GM23338 (cell line): ENCODE data around the gene TM9SF4. TPM values are rescaled to one million over a fixed set of nuclear protein-coding genes. Genes with fewer than 3 reads are reported as not detected.

Experiments used
- ATAC-seq: fragments of 200-7000 bp; cut with Tn5 transposase; 3 replicates; pipeline ENCODE4 v1.9.1; 2020
- DNase-seq: peaks from one replicate; pipeline ENCODE4 v3.0.0-alpha.2; 2015; ENCODE audit warnings: low spot score
- H2AFZ ChIP-seq: fragments of 200-600 bp; sonication (generic); 2 replicates; pipeline ENCODE4 v1.8.0; 2016; ENCODE audit warnings: antibody characterized with exemption, mild to moderate bottlenecking, moderate library complexity
- H3F3A ChIP-seq: fragments of 200-600 bp; sonication (generic); replicated peaks from 2 replicates; pipeline ENCODE4 v1.8.0; 2017; ENCODE audit warnings: antibody characterized with exemption, mixed run types, low read depth
- H3K27ac ChIP-seq: fragments of 200-600 bp; sonication (generic); 2 replicates; pipeline ENCODE4 v1.6.1; 2016; ENCODE audit warnings: low read depth
- H3K27me3 ChIP-seq: fragments of 200-600 bp; sonication (generic); 2 replicates; pipeline ENCODE4 v1.8.0; 2016; ENCODE audit warnings: mild to moderate bottlenecking, mixed run types, moderate library complexity; ENCODE audit not compliant: insufficient read depth
- H3K36me3 ChIP-seq: fragments of 200-600 bp; sonication (generic); 2 replicates; pipeline ENCODE4 v1.8.0; 2016; ENCODE audit warnings: mild to moderate bottlenecking; ENCODE audit not compliant: insufficient read depth
- H3K4me1 ChIP-seq: fragments of 200-600 bp; sonication (generic); 2 replicates; pipeline ENCODE4 v1.8.0; 2016; ENCODE audit warnings: mild to moderate bottlenecking, moderate library complexity; ENCODE audit not compliant: insufficient read depth
- H3K4me2 ChIP-seq: fragments of 200-600 bp; sonication (generic); 2 replicates; pipeline ENCODE4 v1.7.1; 2017; ENCODE audit warnings: mixed run types
- H3K4me3 ChIP-seq: fragments of 200-600 bp; sonication (generic); 2 replicates; pipeline ENCODE4 v1.6.1; 2016; ENCODE audit warnings: mixed run types
- H3K79me2 ChIP-seq: fragments of 200-600 bp; sonication (generic); replicated peaks from 2 replicates; pipeline ENCODE4 v1.8.0; 2017; ENCODE audit warnings: mild to moderate bottlenecking; ENCODE audit not compliant: insufficient read depth
- H3K9me2 ChIP-seq: fragments of 200-600 bp; sonication (generic); 2 replicates; pipeline ENCODE4 v1.8.0; 2017; ENCODE audit not compliant: insufficient read depth
- H4K20me1 ChIP-seq: fragments of 200-600 bp; sonication (generic); replicated peaks from 2 replicates; pipeline ENCODE4 v1.8.0; 2017; ENCODE audit warnings: mild to moderate bottlenecking; ENCODE audit not compliant: insufficient read depth
- H3K27ac Mint-ChIP-seq: 2 replicates; pipeline ENCODE4 v1.8.0; 2020; ENCODE audit warnings: inconsistent platforms, mild to moderate bottlenecking, moderate library complexity, mixed read lengths
- H3K27me3 Mint-ChIP-seq: 3 replicates; pipeline ENCODE4 v1.8.0; 2022; ENCODE audit warnings: low read depth, mild to moderate bottlenecking, moderate library complexity, mixed read lengths, inconsistent platforms; ENCODE audit not compliant: insufficient read depth, poor library complexity
- H3K36me3 Mint-ChIP-seq: 3 replicates; pipeline ENCODE4 v1.8.0; 2021; ENCODE audit warnings: low read depth, mild to moderate bottlenecking, inconsistent platforms, moderate library complexity, mixed read lengths
- H3K4me1 Mint-ChIP-seq: 3 replicates; pipeline ENCODE4 v1.8.0; 2020; ENCODE audit warnings: mild to moderate bottlenecking, inconsistent platforms, mixed read lengths
- H3K4me3 Mint-ChIP-seq: 3 replicates; pipeline ENCODE4 v1.8.0; 2021; ENCODE audit warnings: moderate library complexity, mild to moderate bottlenecking, inconsistent platforms, mixed read lengths
- H3K9me3 Mint-ChIP-seq: 3 replicates; pipeline ENCODE4 v1.8.0; 2020; ENCODE audit warnings: moderate library complexity, mild to moderate bottlenecking, inconsistent platforms, mixed read lengths
- CREB1 ChIP-seq: fragments of 250-450 bp; sonication (Bioruptor Pico); IDR thresholded peaks from 2 replicates; pipeline ENCODE4 v1.5.0; 2020; ENCODE audit warnings: low read depth, mild to moderate bottlenecking, moderate library complexity
- CTCF ChIP-seq, 2 experiments: fragments of 200-600 bp in 1 of 2; sonication (generic) in 1 of 2; conservative IDR thresholded peaks; 2 replicates each; pipeline versions ENCODE4 v1.5.1 to v1.6.1; 2016 to 2017; ENCODE audit warnings: antibody characterized with exemption in 2 of 2, low read depth in 2 of 2, mild to moderate bottlenecking in 2 of 2, moderate library complexity in 1 of 2
- EZH2phosphoT487 ChIP-seq: fragments of 200-600 bp; sonication (generic); IDR thresholded peaks from one replicate; pipeline ENCODE4 v1.8.1; 2018; ENCODE audit warnings: antibody characterized with exemption; ENCODE audit not compliant: unreplicated experiment
- POLR2AphosphoS5 ChIP-seq: IDR thresholded peaks from 2 replicates; pipeline ENCODE4 v1.6.1; 2016; ENCODE audit warnings: antibody characterized with exemption, low read depth
- REST ChIP-seq: IDR thresholded peaks from one replicate; pipeline ENCODE4 v1.6.1; 2018; ENCODE audit warnings: antibody characterized with exemption; ENCODE audit not compliant: unreplicated experiment
- STAT1 ChIP-seq: IDR thresholded peaks from one replicate; pipeline ENCODE4 v1.6.1; 2016; ENCODE audit warnings: antibody characterized with exemption; ENCODE audit not compliant: unreplicated experiment
- ZNF114 ChIP-seq: fragments of 250-450 bp; sonication (Bioruptor Pico); IDR thresholded peaks from 2 replicates; pipeline ENCODE4 v1.5.0; 2020; ENCODE audit warnings: mild to moderate bottlenecking, moderate library complexity
- ZNF331 ChIP-seq: fragments of 250-450 bp; sonication (Bioruptor Pico); IDR thresholded peaks from 2 replicates; pipeline ENCODE4 v1.5.0; 2020; ENCODE audit warnings: low read depth, mild to moderate bottlenecking, moderate library complexity
- polyA plus RNA-seq: library from polyadenylated mRNA; unstranded; fragments of >200 nt; fragmentation: Nextera tagmentation; extraction: Ambion mirVana; gene quantifications from 2 replicates; pipeline ENCODE4 v1.2.1, GENCODE V29; 2016
- total RNA-seq: library from RNA; depleted of rRNA; stranded (reverse); fragments of >200 nt; shearing (Covaris generic); gene quantifications from 2 replicates; pipeline ENCODE4 v1.2.3, GENCODE V29; 2014

The TM9SF4 gene
- total and polyA plus RNA-seq, 2 experiments from 2014 or later: 20.4 to 52.6 TPM

DNA sequence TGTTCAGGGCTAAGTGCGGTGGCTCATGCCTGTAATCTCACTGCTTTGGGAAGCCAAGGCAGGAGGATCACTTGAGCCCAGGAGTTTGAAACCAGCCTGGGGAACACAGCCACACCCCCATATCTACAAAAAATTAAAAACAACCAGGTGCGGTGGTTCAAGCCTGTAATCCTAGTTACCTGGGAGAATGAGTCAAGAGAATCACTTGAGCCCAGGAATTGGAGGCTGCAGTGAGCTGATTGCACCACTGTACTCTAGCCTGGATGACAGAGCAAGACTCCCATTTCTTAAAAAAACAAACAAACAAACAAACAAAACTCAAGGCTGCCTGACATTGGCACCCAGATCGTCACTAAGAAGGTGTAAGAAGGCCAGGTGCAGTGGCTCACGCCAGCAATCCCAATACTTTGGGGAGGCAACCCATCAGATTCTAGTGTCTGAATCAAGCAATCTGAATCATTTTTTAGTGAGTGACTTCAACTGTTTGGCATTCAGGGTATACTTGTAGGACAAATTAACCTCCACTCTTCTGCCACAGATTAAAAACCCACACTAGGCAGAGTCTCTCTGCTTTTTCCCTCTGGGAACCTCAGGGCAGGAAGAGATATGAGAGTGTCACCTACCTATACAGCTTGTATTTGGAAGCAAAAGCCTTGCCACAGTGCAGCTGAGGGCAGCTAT lies 91.9 kb downstream of the TM9SF4 start:
- Mint-ChIP-seq H3K4me1 (peaks cover 42% of the 10 kb centered on the region), H3K9me3 (no peaks in the 10 kb centered on the region), H3K27me3 (peaks cover 3% of the 10 kb centered on the region), H3K4me3 (no peak overlapping the region), H3K27ac (no peak overlapping the region), H3K36me3 (peaks cover 65% of the 10 kb centered on the region)
- ATAC-seq (no peak), DNase-seq (no peak)
- Histone ChIP-seq H2AFZ (no peak overlapping the region), H3K4me2 (no peak overlapping the region), H3K27me3 (no peaks in the 10 kb centered on the region), H3F3A (peaks cover 20% of the 10 kb centered on the region; the same call in 1 of the 2 replicates), H3K36me3 (peaks cover 50% of the 10 kb centered on the region), H3K79me2 (peaks cover 87% of the 10 kb centered on the region), H3K4me3 (no peak overlapping the region), H3K27ac (no peak overlapping the region; the same call in 1 of the 2 replicates), H4K20me1 (peaks cover 84% of the 10 kb centered on the region), H3K9me2 (no peaks in the 10 kb centered on the region), H3K4me1 (peaks cover 39% of the 10 kb centered on the region)
- TF ChIP-seq CREB1 (CRISPR knock-in tag) (no peak), ZNF331 (CRISPR knock-in tag) (no peak), STAT1 (no peak), POLR2AphosphoS5 (no peak), CTCF (conservative IDR thresholded peaks at IDR 0.05; ENCODE audit: low read depth in 2 of 2) (no peak), EZH2phosphoT487 (no peak), REST (no peak)

- Histone ChIP-seq H3K27ac (no peak overlapping the region; the same call in 1 of the 2 replicates), H4K20me1 (peaks cover 82% of the 10 kb centered on the region), H3K27me3 (no peaks in the 10 kb centered on the region), H3K4me2 (no peak overlapping the region), H3K79me2 (peaks cover 92% of the 10 kb centered on the region), H3F3A (peaks cover 22% of the 10 kb centered on the region; the same call in 1 of the 2 replicates), H3K4me1 (peaks cover 44% of the 10 kb centered on the region), H3K36me3 (peaks cover 49% of the 10 kb centered on the region), H3K4me3 (no peak overlapping the region), H3K9me2 (no peaks in the 10 kb centered on the region), H2AFZ (no peak overlapping the region)
- Mint-ChIP-seq H3K4me3 (no peak overlapping the region), H3K4me1 (peaks cover 46% of the 10 kb centered on the region), H3K36me3 (peaks cover 60% of the 10 kb centered on the region), H3K27ac (peak overlapping the region; percentile 72; the same call in 1 of the 2 replicates), H3K27me3 (peaks cover 6% of the 10 kb centered on the region), H3K9me3 (no peaks in the 10 kb centered on the region)
- ATAC-seq (no peak), DNase-seq (no peak)
- no peak for TF ChIP-seq CTCF (conservative IDR thresholded peaks at IDR 0.05; ENCODE audit: low read depth in 2 of 2)
- TF ChIP-seq ZNF331 (CRISPR knock-in tag): no peak
- no peak for TF ChIP-seq STAT1
- TF ChIP-seq ZNF114 (CRISPR knock-in tag): no peak
Measured at GRCh38 chr20:32201977-32202363, 92.5 kb downstream of the TM9SF4 start.
